Endothelial cell of umbilical vein (primary cell): ENCODE data around the gene NLGN2. TPM values are rescaled to one million over a fixed set of nuclear protein-coding genes. Genes with fewer than 3 reads are reported as not detected.
"Not testable (repeated sequence)": the region's sequence is repeated elsewhere in the genome, so short reads cannot be mapped to it uniquely, and the experiment has no call there.

ENCODE experiments used
- BruUV-seq: library from RNA; stranded (reverse); fragments of 400-500 nt; replicated peaks from 2 replicates; lab custom pipeline; 2021; lab: Mats Ljungman, UMichigan
- CTCF ChIA-PET: fragments of 300-600, 350-600 bp; sonication (Branson Sonifier 250); formaldehyde crosslinking; loops from one replicate; lab custom pipeline; 2021; ENCODE audit warnings: antibody characterized with exemption, inconsistent platforms; lab: Charles Lee
- POLR2A ChIA-PET: fragments of 300-600, 350-600 bp; sonication (Branson Sonifier 250); formaldehyde crosslinking; loops from one replicate; lab custom pipeline; 2021; ENCODE audit warnings: antibody characterized with exemption, inconsistent platforms; lab: Charles Lee
- DNase-seq: peaks from one replicate; pipeline ENCODE4 v3.0.0-alpha.2; 2011; ENCODE audit warnings: low read depth, low spot score
- FAIRE-seq: peaks from 2 replicates; lab custom pipeline; 2011; peaks lifted over from hg19 to GRCh38; lab: Jason Lieb, UNC
- H2AFZ ChIP-seq: 2 replicates; pipeline ENCODE4 v1.6.0; 2012; ENCODE audit warnings: low read depth, low read length, control low read depth, inconsistent platforms
- H3K27ac ChIP-seq: 2 replicates; pipeline ENCODE4 v1.5.1; 2011; ENCODE audit warnings: low read depth, mild to moderate bottlenecking, control low read depth, low read length, moderate library complexity; ENCODE audit not compliant: insufficient read depth
- H3K27me3 ChIP-seq, 2 experiments: 2 replicates each; pipeline versions ENCODE4 v1.6.0 to v1.6.1; 2011; ENCODE audit warnings: low read length in 2 of 2, mixed read lengths in 1 of 2; ENCODE audit not compliant: control insufficient read depth in 2 of 2, insufficient read depth in 2 of 2
- H3K36me3 ChIP-seq, 2 experiments: 2 replicates in 1 of 2; 3 replicates in 1 of 2; pipeline ENCODE4 v1.5.1; 2011; ENCODE audit warnings: low read length in 2 of 2, mild to moderate bottlenecking in 1 of 2, moderate library complexity in 1 of 2; ENCODE audit not compliant: control insufficient read depth in 2 of 2, insufficient read depth in 2 of 2; ENCODE audit errors: extremely low read depth in 1 of 2
- H3K4me1 ChIP-seq: 3 replicates; pipeline ENCODE4 v1.5.1; 2011; ENCODE audit warnings: mild to moderate bottlenecking, low read length; ENCODE audit not compliant: control insufficient read depth, insufficient read depth; ENCODE audit errors: extremely low read depth
- H3K4me2 ChIP-seq: 2 replicates; pipeline ENCODE4 v1.6.1; 2011; ENCODE audit warnings: low read length, control low read depth, mixed read lengths; ENCODE audit not compliant: insufficient read depth
- H3K4me3 ChIP-seq, 3 experiments: fragments of 200-600 bp in 1 of 3; sonication (generic), shearing (Covaris generic) in 1 of 3; replicated peaks in 1 of 3; 2 replicates each; pipeline ENCODE4 v1.5.1; 2011 to 2016; ENCODE audit warnings: control low read depth in 3 of 3, low read length in 3 of 3, mild to moderate bottlenecking in 2 of 3, inconsistent platforms in 1 of 3, low read depth in 1 of 3, moderate library complexity in 1 of 3; ENCODE audit not compliant: insufficient read depth in 1 of 3
- H3K79me2 ChIP-seq: 2 replicates; pipeline ENCODE4 v1.6.0; 2012; ENCODE audit warnings: low read length, inconsistent platforms; ENCODE audit not compliant: control insufficient read depth, insufficient read depth
- H3K9ac ChIP-seq: replicated peaks from 2 replicates; pipeline ENCODE3; 2011; ENCODE audit warnings: low read length, control low read depth; ENCODE audit not compliant: insufficient read depth; ENCODE audit errors: extremely low read depth
- H3K9me1 ChIP-seq: replicated peaks from 3 replicates; pipeline ENCODE4 v1.6.0; 2011; ENCODE audit warnings: mild to moderate bottlenecking, low read length; ENCODE audit not compliant: control insufficient read depth, insufficient read depth; ENCODE audit errors: extremely low read depth
- H3K9me3 ChIP-seq: replicated peaks from 2 replicates; pipeline ENCODE4 v1.5.1; 2012; ENCODE audit warnings: low read length, inconsistent platforms; ENCODE audit not compliant: control insufficient read depth, insufficient read depth
- H4K20me1 ChIP-seq: replicated peaks from 2 replicates; pipeline ENCODE3; 2011; ENCODE audit warnings: mild to moderate bottlenecking, low read length; ENCODE audit not compliant: control insufficient read depth, insufficient read depth; ENCODE audit errors: extremely low read depth
- EZH2 ChIP-seq: IDR thresholded peaks from 2 replicates; pipeline ENCODE4 v1.6.1; 2012; ENCODE audit warnings: borderline replicate concordance, low read depth, mild to moderate bottlenecking, moderate library complexity, low read length, inconsistent platforms; ENCODE audit not compliant: severe bottlenecking
- FOS ChIP-seq: IDR thresholded peaks from 2 replicates; pipeline ENCODE4 v1.6.1; 2011; ENCODE audit warnings: mild to moderate bottlenecking, low read length, moderate library complexity, borderline replicate concordance; ENCODE audit not compliant: insufficient read depth
- GATA2 ChIP-seq: IDR thresholded peaks from 2 replicates; pipeline ENCODE4 v1.7.0; 2011; ENCODE audit warnings: low read depth, mild to moderate bottlenecking, moderate library complexity, mixed read lengths, low read length; ENCODE audit not compliant: insufficient read length, insufficient read depth
- JUN ChIP-seq: IDR thresholded peaks from 2 replicates; pipeline ENCODE4 v1.6.1; 2011; ENCODE audit warnings: borderline replicate concordance, low read depth; ENCODE audit not compliant: insufficient read length, insufficient read depth
- MYC ChIP-seq: IDR thresholded peaks from one replicate; pipeline ENCODE4 v1.6.1; 2011; ENCODE audit warnings: mild to moderate bottlenecking, low read depth, low read length
- POLR2A ChIP-seq: IDR thresholded peaks from 2 replicates; pipeline ENCODE4 v1.6.1; 2012; ENCODE audit warnings: low read depth, mild to moderate bottlenecking, control low read depth, low read length
- POLR2AphosphoS5 ChIP-seq: IDR thresholded peaks from 2 replicates; pipeline ENCODE4 v1.6.1; 2012; ENCODE audit warnings: low read depth, mild to moderate bottlenecking, control low read depth, low read length, moderate library complexity; ENCODE audit not compliant: insufficient read depth
- dilution Hi-C: fragments of 300-500 bp; cut with MboI; formaldehyde crosslinking; loops from one replicate; pipeline ENCODE4 v1.15.0; 2019; ENCODE audit warnings: low sequenced_read_pairs; ENCODE audit not compliant: extremely low pct_ligation_motif_present
- intact Hi-C: fragments of 100-400 bp; cut with micrococcal nuclease; formaldehyde crosslinking; loops from one replicate; pipeline ENCODE4 v1.10.0; 2022
- polyA plus RNA-seq, 4 experiments: library from polyadenylated mRNA; depleted of rRNA in 3 of 4; stranded (reverse) in 3 of 4; unstranded in 1 of 4; fragments of >200 nt; gene quantifications; 2 replicates each; pipeline versions ENCODE4 v1.2.1 to v1.2.3, GENCODE V29; 2011 to 2012; ENCODE audit warnings: missing spikeins in 1 of 4
- total RNA-seq: library from RNA; stranded (reverse); gene quantifications from 2 replicates; pipeline ENCODE4 v1.2.3, GENCODE V29; 2021
- TF ChIP-seq, protein P1 (sequence below), 2 donors: IDR thresholded peaks; 1 replicate in 1 of 2; 2 replicates in 1 of 2; pipeline ENCODE4 v1.5.1; 2011; ENCODE audit warnings: low read length in 2 of 2, mild to moderate bottlenecking in 2 of 2, moderate library complexity in 2 of 2, control low read depth in 1 of 2, inconsistent platforms in 1 of 2, low read depth in 1 of 2; ENCODE audit not compliant: insufficient read depth in 1 of 2; ENCODE audit errors: extremely low read depth in 1 of 2
- TF ChIP-seq, protein P2 (sequence below): IDR thresholded peaks from 2 replicates; pipeline ENCODE4 v1.6.1; 2011; ENCODE audit not compliant: insufficient read depth, insufficient read length

NLGN2 gene
- total and polyA plus RNA-seq, 2 donors (not counting 3 experiments of a cell fraction or from before 2014, with no cell fraction given) = 15.4 to 25.9 TPM

DNA sequence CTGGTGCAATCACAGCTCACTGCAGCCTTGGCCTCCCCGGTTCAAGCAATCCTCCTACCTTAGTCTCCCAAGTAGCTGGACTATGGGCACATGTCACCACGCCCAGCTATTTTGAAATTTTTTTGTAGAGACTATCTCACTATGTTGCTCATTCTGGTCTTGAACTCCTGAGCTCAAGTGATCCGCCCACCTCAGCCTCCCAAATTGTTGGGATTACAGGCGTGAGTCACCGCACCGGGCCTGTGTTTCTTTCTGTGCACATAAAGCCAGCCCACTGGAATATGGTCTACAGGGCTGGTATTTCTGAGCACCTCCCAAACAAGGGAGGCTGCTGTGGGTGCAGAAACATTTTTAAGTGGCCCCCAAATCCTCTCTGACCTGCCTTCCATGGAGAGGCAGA, 44.3 kb upstream of the NLGN2 start:
- ChIA-PET POLR2A (interaction anchor here (0.6 kb wide), 1 partner anchor 184 kb away, joined by 5 read pairs; no protein-coding TSS in a partner anchor), CTCF (interaction anchor here (1.1 to 1.7 kb wide), 3 partner anchors 9 to 197 kb away, joined by 3 to 9 read pairs (median 4); no protein-coding TSS in a partner anchor)
- DNase-seq = no peak
- Histone ChIP-seq H2AFZ (no peak overlapping the region), H3K9ac (no peak overlapping the region), H3K9me3 (no peaks in the 10 kb centered on the region), H3K79me2 (no peaks in the 10 kb centered on the region), H3K4me1 (no peaks in the 10 kb centered on the region), H3K27ac (no peak overlapping the region), H3K27me3 (peaks cover 0 to 3% of the 10 kb centered on the region in 2 experiments), H3K36me3 (no peaks in the 10 kb centered on the region), H3K4me3 (no peak overlapping the region), H3K9me1 (no peaks in the 10 kb centered on the region), H3K4me2 (no peak overlapping the region), H4K20me1 (no peaks in the 10 kb centered on the region)
- no TSS peak for BruUV-seq
- FAIRE-seq = no peak
- dilution Hi-C loops = no loop called here
- intact Hi-C loops = no loop called here
- TF ChIP-seq, protein P1, sequence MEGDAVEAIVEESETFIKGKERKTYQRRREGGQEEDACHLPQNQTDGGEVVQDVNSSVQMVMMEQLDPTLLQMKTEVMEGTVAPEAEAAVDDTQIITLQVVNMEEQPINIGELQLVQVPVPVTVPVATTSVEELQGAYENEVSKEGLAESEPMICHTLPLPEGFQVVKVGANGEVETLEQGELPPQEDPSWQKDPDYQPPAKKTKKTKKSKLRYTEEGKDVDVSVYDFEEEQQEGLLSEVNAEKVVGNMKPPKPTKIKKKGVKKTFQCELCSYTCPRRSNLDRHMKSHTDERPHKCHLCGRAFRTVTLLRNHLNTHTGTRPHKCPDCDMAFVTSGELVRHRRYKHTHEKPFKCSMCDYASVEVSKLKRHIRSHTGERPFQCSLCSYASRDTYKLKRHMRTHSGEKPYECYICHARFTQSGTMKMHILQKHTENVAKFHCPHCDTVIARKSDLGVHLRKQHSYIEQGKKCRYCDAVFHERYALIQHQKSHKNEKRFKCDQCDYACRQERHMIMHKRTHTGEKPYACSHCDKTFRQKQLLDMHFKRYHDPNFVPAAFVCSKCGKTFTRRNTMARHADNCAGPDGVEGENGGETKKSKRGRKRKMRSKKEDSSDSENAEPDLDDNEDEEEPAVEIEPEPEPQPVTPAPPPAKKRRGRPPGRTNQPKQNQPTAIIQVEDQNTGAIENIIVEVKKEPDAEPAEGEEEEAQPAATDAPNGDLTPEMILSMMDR (IDR thresholded peaks at IDR 0.05; ENCODE audit: extremely low read depth in 1 of 2, insufficient read depth in 1 of 2, low read depth in 1 of 2, low read length in 2 of 2) = no peak
- no peak for TF ChIP-seq FOS
- TF ChIP-seq GATA2 = no peak
- TF ChIP-seq JUN = no peak
- no peak for TF ChIP-seq MYC
- TF ChIP-seq EZH2 = no peak
- no peak for TF ChIP-seq POLR2AphosphoS5
- TF ChIP-seq POLR2A = no peak
- TF ChIP-seq, protein P2, sequence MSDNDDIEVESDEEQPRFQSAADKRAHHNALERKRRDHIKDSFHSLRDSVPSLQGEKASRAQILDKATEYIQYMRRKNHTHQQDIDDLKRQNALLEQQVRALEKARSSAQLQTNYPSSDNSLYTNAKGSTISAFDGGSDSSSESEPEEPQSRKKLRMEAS = no peak

DNA sequence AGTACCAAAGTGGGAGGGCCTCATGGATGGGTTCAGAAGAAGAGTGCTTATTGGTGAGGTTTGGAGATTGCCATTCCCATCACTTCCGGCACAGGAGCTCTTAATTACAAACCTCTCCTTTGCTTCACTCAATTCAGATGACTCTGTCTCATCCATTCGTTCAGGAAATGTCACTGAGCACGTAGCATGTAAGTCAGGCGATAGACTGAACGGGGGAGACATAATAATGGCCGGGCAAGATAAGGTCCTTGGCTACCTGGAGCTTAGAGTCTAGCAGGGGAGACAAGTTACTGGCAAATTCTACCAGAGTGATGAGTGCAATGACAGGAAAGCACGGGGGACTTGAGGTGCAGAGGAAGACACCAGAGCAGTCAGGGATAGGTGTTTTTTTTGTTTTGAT, 41.7 kb upstream of the NLGN2 start:
- BruUV-seq, H2AFZ ChIP-seq, H3K9me3 ChIP-seq, H3K9me1 ChIP-seq, DNase-seq, H4K20me1 ChIP-seq, H3K36me3 ChIP-seq, H3K9ac ChIP-seq, intact Hi-C loops, H3K27ac ChIP-seq, H3K4me3 ChIP-seq, H3K79me2 ChIP-seq, POLR2A ChIA-PET, H3K27me3 ChIP-seq, H3K4me2 ChIP-seq, H3K4me1 ChIP-seq, dilution Hi-C loops, FAIRE-seq: not testable (repeated sequence)
- CTCF ChIA-PET = interaction anchor here (1.3 kb wide), 1 partner anchor 10 kb away, joined by 4 read pairs; no protein-coding TSS in a partner anchor
